SW 1271 (cell line): Measurements from ENCODE around the gene A4GNT.
"Not testable (repeated sequence)": the region's sequence is repeated elsewhere in the genome, so short reads cannot be mapped to it uniquely, and the experiment has no call there.

ENCODE experiments used
- DNase-seq, 2 experiments: peaks; one replicate each; lab custom pipeline; 2025; lab: John Stamatoyannopoulos, UW

A4GNT gene

DNA sequence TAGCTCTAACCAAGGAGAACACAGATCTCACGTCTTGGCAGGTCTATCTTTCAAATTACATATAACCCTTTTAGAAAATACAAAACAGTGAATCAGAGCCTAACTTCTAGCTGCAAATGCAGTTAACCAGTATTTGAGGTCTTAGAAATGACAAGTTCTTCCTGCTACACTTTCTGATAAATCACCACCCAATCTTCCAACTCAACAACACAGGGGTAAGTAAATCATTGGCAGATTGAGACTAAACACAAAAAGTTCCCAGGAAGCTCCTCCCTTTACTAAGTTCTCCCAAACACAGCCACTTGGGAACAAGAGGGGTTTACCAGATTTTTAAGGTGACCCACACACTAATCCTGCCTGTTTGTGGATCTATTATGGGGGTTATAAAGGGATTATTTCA is at the start of gene A4GNT:
Gene A4GNT (minus strand): TSS at position 152 of the 400 bp plus-strand sequence. CDS start 1,134 bp downstream, outside the sequence.
- DNase-seq, result no peak

DNA sequence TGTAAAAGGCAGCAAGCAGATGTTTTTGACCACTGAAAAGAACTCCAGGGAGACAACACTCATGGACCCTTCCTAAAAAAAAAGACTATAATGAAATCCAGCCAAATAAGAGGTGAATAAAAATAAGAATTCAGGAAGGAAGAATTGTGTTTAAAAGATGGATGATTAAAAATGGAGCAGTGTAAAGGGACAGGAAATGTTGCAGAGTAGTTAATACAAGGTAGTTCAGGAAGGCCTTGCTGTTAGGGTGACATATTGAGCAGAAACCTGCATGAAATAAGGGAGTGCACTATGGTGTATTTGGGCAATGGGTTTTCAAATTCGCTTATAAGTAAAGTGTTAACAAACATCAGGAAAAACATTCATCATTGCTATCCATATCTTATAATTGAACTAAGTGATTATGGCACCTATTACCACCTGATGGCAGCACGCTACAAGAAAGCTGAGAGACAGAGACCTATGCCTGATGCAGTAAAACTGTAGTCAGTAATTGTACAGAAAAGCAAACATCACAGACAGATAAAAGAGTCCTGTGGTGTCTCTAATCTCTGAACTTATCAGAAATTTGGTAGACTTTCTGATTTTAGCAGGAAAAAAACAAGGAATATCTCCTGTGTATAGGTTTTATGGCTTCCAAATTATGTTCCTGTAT is 48.3 kb upstream of the A4GNT start:
- DNase-seq, result peak; percentile 32 to 74

DNA sequence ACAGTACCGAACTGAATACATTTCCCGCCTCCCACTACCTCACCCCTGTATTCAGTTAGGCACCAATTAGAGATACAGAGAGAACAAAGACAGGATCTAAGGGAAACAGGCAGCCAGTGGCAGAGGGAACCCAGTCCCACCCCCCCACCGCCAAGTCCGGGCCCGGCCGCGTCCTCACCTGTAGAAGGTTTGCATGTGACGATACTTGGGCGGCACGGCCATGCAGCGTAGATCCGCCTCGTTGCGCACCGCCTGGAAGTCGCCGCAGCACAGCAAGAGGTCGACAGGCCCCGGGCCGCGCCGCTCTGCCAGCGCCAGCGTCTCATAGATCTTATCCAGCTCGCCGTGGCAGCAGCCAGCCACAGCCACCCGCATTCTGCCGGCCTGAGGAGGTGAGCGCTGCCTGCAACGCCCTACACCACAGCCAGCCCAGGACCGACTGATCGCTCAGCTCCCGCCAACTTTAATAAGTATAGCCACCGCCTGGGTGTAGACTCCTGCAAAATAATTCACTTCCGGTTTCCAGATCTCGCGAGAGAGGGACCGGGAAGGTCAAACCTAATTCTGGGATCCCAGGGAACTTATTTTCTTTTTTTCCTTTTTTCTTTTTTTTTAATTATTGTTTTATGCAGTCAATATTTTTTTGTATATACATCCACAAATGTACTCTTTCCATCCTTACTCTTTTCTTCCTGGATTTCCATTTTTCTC is 42.4 kb upstream of the A4GNT start, which contains the start of gene DBR1:
Gene DBR1 (minus strand): TSS at position 501 of the 711 bp plus-strand sequence. CDS start 126 bp downstream, at position 375.
- peak; percentile 66 to 83 for DNase-seq

DNA sequence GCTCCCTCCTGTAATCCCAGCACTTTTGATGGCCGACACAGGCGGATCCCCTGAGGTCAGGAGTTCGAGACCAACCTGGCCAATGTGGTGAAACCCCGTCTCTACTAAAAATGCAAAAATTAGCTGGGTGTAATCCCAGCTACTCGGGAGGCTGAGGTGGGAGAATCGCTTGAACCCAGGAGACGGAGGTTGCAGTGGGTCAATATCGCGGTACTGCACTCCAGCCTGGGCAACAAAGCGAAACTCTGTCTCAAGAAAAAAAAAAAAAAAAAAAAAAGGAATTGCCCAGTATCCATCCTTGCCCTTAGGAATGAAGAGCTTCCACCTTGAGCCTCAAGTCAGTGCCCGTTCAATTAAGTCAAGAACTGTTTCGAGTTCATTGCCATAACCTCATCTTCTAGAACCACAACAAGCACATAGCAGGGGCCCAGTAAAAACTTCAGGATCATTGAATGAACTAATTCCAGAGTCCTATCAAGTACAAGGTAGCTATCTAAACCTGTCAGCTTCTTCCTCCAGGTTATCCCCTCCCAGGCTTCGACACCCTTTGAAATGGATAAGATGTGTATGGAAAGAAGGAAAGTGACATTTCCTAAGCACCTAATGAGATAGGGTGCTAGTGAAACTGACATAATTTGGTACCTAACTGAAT is 41.7 kb upstream of the A4GNT start:
- no peak for DNase-seq

DNA sequence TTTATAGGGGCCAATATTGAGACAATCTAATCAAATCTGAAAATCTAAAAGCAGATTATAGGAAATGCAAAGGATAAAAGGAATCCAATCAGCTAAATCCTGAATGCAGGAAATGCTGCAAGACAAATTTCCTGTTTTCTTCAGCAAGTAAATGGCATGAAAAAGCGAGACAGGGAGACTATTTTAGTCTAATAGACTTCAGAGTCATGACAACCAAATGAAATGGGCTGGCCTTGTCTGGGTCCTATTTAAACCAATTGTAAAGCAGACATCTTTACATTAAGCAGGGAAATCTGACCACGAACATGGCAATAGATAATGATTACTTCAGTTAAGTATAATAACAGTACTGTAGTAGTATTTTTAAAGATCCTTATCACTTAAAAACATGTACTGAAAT is 40.4 kb upstream of the A4GNT start:
- no peak for DNase-seq

DNA sequence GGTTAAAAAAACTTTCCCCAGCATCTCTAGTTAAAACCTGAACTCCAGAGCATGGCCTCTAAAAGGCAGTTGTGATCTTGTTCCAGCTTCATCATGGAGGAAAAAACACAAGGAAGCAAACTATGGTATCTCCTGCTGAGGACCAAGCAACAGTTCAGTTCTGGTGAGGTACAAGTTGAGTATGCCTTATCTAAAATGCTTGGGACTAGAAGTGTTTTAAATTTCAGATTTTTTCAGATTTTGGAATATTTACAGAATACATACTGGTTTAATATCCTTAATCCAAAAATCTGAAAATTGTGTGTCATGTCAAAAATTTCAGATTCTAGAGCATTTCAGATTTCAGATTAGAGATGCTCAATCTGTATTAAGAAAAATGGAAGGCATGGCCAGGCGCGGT is 32.9 kb upstream of the A4GNT start:
- DNase-seq, result no peak

DNA sequence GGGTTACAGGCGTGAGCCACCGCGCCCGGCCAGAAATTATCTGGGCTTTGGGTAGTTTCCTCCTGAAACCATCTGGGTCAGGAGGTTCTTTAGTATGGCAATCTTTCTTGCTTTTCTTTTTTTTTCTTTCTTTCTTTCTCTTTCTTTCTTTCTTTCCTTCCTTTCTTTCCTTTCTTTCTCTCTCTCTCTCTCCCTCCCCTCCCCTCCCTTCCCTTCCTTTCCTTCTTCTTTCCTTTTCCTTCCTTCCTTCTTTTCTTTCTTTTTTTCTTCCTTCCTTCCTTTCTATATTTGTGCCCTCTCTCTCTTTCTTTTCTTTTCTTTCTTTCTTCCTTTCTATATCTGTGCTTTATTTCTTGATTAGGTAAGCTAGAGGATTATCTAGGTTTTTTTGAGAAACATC is 25.6 kb upstream of the A4GNT start:
- DNase-seq, result no peak

DNA sequence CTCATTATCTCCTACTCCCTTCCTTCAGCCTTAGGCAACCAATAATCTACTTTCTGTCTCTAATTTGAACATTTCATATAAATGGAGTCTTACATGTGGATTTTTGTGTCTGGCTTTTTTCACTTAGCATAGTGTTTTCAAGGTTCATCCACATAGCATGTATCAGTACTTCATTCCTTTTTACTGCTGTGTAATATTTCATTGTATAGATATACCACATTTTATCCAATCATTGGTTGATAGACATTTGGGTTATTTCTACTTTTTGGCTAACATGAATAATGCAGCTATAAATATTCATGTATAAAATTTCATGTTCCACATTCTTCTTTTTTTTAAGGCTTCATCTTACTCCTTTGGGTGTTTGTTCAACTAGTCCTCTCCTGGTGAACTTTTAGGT is 22.3 kb upstream of the A4GNT start:
- no peak for DNase-seq

DNA sequence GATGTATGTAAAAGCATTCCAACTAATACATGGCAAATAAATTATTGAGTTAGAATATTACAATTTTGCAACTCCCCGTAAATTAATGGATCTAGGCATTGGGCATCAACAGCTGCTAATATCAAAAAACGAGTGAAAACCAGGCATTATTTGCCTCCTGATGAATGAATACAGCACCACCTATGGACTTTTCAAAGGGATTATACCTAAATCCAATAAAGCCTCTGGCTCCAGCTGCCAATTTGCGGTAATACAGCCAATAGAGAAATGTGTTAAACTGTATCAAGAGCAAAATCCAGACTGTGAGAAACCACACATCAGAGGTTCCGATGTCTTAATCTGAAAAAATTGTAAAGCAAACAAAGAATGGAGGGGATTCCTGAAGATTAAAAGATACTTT is 16.3 kb upstream of the A4GNT start:
- no peak for DNase-seq

DNA sequence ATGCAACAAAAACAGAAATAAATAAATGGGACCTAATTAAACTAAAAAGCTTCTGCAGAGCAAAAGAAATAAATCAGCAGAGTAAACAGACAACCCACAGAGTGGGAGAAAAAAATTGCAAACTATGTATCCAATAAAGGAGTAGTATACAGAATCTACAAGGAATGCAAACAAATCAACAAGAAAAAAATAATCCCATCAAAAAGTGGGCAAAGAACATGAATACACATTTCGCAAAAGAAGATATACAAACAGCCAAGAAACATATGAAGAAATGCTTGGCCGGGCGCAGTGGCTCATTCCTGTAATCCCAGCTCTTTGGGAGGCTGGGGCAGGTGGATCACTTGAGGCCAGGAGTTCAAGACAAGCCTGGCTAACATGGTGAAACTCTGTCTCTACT is 10.0 kb upstream of the A4GNT start:
- not testable (repeated sequence) for DNase-seq

DNA sequence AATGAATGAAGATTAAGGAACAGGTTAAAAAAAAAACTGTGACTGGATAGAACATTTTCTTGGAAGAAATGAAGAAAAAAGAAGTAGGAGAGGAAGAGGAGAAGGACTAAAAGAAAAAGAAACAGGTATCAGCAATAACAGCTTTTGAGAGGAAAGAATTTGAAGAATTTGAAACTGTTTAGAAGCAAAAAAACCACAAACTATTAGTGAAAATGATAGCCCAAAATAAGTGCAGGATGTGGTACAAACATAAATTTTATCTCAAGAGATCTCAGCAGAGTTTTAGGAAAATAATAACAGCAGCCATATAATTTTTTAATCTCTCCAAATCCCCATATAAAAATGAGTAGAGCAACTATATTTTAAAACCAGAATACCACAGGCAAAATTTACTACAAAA is 8.8 kb upstream of the A4GNT start:
- DNase-seq, result no peak

DNA sequence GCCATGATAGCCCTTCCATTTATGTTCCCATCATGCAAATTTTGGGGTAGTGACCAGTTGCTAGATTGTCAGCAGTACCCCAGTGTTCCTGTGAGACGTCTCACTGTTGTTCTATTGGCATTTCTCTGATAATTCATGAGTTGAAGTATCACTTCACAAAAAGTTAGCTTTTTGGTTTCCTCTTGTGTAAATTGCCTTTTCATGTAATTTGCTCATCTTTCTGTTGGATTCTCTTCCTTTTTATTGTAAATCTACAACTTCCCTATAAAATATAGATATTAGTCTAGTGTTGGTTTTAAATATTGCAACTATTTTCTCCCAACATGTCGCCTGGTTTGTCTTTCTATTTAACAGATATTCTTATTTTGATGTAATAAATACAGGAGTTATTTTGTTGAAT is 7.5 kb upstream of the A4GNT start:
- DNase-seq, result no peak

DNA sequence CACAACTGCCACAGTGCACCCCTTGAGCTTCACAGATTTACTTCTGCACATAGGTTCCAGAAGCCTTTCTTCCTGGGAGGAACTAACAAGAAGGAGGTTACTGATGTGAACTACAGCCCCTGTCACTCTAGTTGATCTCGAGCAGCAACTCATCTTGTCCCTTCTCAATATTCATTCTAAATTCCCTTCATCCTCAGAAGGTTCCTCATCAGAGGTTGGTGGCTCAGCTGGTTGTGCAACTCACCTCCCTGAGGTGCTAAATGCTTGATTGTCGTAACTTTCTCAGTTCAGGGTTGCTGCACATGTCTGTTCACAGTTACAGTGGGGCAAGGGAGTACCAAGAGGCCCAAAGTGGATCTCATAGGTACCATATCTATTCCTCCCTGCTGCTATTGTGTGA is 5.7 kb upstream of the A4GNT start:
- DNase-seq, result no peak

DNA sequence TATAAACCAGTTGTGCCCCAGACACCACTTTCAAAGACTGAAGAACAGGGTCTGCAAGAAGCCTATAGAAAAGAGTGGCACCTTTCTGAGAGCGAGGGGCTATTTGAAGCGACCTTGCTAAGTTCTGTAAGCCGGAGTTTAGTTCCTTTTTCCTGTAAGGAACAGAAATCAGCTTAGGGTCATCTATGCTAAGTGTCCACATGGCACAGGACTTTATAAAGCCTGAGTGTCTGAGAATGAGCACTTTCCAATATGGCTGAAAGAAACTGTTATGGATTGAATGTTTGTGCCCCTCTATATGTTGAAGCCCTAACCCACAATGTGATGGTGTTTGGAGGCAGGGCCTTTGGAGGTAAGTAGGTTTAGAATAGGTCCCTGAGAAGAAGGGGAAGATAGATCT is 4.0 kb upstream of the A4GNT start:
- no peak for DNase-seq

DNA sequence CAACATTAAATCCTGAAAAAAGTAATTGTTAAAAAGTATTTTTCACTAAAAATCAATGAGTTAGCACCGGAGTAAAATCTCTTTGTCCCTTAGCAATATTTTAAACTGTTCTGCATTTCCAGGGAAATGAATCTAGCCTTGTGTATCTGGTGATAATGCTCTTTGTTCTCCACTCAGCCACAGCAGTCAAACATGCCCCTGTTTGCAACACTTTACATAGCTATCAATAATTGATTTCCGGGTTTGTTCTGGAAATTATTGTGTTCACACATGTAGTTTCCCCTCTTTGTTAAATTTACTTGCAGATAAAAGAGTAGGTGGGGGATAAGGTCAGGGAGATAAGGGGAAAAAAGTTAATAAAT is 3.6 kb upstream of the A4GNT start:
- no peak for DNase-seq

DNA sequence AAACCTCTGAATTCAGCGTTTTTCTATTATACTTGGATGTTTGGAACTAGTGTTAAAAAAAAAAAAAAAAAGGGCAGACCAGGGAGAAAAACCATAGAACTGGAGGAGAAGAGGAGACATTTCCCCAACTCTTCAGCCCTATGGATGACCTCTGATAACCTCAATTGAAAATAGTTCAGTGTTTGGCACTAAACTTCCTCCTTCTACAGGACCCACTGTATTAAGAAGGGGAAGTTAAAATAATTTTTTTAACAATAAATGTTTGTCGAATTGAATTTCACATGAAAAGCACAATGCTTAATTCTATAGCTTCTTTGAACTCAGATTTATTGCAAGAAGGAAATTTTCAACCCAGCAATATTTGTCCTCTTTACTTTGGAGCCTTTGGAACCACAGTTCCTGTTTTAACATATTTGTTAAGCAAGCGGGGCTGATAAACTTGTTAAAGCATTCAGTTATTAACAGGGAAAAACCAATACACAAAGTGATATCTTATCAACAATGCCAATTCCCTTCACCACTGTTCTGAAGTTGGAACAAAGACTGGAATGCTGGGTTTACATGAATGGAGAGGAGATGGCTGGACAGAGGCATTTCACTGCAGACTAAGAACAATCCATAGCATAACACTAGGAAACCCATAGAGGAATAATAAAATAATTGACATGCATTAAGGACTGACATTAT is 3.1 kb upstream of the A4GNT start:
- DNase-seq, result no peak

DNA sequence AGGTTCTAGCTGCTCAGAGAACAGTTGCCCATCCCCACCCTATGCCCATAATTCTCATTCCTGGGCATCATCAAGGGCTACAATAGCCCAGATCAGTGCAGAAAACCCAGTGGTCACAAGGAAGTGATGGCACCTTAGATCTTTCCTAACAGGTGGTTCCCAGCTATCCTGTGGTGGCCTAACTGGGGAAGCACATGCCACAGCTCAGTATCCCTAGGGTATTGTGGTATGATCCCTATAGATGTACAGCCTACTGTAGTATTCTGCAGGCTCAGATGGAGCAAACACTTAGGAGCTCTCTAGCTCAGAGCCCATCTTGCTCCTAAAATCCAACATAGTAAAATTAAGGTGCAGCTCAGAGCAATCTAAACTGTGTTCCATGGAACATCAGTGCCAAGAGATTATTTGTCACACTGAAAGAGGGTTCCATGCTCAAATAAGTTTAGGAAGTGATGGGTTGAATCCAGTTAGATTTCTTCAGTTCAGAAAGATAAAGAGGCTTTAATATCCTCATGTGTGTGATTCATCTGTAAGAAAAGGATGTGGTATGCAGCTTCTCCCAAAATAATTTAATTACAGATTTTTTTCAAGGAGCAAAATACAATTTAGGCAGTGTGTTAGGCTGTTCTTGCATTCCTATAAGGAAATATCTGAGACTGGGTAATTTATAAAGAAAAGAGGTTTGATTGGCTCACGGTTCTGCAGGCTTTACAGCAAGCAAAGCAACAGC is 4.4 kb downstream of the A4GNT start:
- DNase-seq, result no peak

DNA sequence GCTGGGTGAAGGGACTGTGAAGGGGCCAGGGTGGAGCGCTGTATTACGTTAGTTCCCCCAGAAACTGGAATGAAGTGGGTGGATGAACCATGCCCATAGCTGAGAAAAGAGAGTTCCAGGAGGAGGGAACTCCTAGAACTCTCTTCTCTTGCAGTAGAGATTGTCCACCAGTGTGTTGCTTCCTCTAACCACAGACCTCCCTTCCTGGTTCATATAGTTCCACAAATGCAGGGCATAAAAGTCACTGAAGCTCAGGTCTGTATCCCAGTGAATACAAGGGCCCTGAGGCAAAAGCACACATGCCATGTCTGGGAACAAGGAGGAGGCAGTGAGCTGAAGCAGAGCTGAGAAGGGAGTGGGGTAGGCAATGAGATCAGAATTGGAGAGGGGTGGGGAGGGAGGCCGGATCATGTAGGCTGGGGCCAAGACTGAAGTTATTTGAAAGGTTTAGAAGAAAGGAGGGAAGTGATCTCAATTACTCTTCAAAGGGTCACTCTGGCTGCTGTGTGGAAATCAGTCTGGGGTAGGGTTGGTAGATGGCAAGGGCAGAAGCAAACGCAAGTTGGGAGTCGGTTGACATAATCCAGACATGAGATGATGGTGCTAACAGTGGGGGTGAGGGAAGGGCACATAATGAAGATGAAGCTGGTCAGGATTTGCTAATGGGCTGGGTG is 6.5 kb downstream of the A4GNT start:
- no peak for DNase-seq

DNA sequence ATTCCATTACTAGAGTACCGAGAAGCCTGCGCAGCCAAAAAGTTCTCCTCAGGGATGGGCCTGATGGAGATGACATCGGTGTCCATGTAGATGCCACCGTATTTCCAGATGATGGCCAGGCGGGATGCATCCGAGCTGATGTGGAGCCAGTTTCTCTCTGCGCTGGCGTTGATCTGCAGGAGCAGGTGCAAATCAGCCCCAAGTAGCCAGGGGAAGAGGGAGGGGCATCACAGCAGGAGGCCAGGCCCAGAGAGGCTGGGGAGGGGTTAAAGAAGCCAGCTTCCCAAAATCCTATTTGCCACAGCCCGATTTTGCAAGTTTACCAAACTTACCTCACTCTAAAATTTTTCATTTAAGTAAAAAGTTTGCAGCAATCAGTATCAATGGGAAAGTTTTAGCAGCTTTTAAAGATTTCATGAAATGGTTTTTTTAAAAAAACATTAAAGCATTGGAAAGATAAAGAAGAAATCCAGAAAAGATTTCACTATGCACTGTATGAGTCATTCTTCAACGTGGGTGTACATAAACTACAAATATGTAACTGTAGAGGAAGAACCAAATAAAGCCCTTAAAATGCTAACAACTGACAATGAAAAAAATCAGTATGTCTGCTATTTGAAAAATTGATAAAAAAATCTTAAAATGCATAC is 7.4 kb downstream of the A4GNT start:
- no peak for DNase-seq

DNA sequence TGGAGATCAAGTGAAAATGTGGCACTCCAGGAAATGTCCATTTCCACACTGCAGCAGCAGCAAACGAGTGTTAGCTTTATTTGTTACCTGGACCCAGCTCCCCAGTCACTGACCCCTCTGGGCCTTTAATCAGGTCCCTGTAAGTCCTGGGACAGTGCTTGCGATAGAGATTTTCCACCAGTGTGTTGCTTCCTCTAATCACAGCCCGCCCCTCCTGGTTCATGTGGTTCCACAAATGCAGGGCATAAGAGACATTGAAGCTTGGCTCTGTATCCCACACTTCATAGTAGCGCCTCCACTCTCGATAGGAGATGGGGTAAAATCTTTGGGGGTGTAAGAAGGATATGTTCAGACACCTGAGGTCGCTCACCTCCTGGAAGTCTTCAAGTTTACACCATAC is 8.0 kb downstream of the A4GNT start:
- DNase-seq, result no peak

DNA sequence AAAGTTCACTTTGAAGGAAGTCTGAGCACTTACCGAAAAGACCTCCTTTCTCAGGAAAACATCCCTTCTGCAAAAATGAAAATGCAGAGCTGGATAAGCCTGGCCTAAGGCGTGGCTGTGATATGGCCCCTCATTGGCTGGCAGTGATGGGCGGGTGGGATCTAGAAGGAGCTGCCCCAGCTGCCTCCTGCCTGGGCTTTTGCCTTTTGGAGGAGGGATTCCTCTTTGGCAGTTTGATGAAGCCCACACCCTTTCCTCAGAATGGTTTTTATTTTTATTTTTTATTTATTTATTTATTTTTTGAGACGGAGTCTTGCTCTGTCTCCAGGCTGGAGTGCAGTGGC is 12.8 kb downstream of the A4GNT start:
- DNase-seq, result no peak
